Inflammatory macrophage (primary cell): ENCODE results near the gene DENND1B.
"Not testable (repeated sequence)": the region's sequence is repeated elsewhere in the genome, so short reads cannot be mapped to it uniquely, and the experiment has no call there.

ENCODE experiments used
- DNase-seq, 2 donors: peaks; one replicate each; pipeline ENCODE4 v3.0.0-alpha.2; 2020 to 2022

Gene DENND1B

GRCh38 chr1:197740992-197741391, 34.3 kb downstream of the DENND1B start:
- no peak for DNase-seq

- no peak for DNase-seq
These were observed 36.4 kb downstream of the DENND1B start for GRCh38 chr1:197738927-197739326.

DNA sequence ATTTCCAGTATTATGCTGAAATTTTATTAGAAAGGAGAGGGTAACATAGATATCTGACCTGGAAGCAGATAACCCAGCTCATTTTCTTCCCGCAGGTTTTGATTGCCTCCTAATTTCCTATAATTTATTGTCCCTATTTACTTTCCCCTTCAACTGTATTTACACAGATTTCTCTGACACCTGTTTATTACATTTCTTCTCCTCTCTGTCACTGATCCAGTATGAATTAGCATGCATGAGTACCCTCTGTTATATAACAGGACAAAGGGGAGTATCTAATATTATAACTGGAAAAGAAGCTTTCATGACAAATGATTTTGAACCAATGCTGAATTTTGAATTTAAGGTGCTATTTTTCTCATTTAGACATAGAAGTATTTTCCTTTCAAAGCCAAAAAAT, 37.4 kb downstream of the DENND1B start:
- DNase-seq: no peak

DNA sequence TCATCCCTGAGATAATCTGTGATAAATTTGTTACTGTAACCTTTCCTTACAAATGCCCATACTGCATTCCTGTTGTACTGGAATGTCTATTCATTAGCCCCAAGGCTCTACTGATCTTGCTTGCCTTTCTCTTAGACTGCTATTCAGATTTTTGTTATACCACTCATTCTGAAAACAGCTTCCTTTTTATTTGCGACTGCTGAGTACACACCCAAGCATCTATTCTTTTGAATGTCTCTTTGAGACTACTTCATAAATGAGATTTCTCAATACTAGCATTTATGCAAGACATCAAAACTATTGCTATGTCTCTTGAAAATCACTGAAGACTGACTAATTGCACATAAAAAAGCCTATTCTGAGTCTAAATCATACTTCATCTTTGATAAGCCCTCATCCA, 38.6 kb downstream of the DENND1B start:
- DNase-seq: peak; percentile 41 to 94

DNA sequence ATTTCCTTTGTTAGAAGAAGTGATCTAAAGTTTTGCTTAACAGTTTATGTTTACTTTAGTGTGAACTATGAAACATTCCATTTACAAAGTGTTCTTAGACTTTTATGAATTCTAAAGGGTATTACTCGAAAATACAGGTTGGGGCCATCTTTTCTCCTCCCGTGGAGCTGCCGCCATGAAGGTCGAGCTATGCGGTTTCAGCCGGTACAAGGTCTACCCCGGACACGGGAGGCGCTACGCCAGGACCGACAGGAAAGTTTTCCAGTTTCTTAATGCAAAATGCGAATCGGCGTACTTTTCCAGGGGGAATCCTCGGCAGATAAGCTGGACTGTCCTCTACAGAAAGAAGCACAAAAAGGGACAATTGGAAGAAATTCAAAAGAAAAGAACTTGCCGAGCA, 39.8 kb downstream of the DENND1B start:
- DNase-seq: no peak

DNA sequence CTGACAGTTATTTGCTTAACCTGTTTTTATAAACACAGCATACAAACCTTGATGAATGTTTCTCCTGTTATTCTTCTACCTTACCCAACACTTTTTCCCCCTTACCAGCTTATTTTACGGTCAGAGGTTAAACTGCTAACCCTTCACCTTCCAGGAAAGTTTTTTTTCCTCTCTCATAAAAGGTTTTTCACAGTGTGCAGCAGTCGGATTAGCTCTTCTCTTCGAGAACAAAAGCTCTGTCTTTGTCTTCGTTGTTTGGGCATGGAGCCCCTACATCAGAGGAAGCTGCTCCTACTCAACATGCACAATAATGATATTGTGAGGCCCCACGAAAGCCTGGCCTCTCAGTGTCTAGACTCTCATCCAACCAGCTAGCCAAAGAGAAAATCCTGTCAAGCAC, 42.0 kb downstream of the DENND1B start:
- no peak for DNase-seq

- no peak for DNase-seq
These were observed 43.1 kb downstream of the DENND1B start for GRCh38 chr1:197732187-197732586.

GRCh38 chr1:197731449-197731848, 43.8 kb downstream of the DENND1B start:
- DNase-seq: no peak

GRCh38 chr1:197725976-197726375, 49.3 kb downstream of the DENND1B start:
- no peak for DNase-seq

GRCh38 chr1:197725044-197725443, 50.2 kb downstream of the DENND1B start:
- DNase-seq: no peak

DNA sequence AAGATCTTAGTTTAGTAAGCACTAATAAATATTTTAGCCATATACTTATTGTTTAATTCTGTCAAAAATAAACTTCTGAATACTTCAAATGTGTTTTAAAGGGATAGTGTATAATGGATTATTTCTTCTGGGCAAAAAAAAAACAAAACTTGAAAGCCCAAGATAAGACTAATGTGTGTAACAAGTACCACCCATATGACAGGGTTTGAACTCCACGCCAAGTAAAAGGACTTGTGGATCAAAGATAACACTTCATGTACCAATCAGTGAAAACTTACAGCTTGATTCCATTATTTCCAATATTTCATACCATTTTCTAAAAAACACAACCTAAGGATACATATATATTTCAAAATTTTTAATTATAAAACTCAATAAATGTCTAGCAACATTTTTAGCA, 59.5 kb downstream of the DENND1B start:
- no peak for DNase-seq

- DNase-seq: peak; percentile 25 to 49
These were observed 68.7 kb downstream of the DENND1B start for GRCh38 chr1:197706601-197707000.

GRCh38 chr1:197705941-197706340, 69.3 kb downstream of the DENND1B start:
- no peak for DNase-seq

DNA sequence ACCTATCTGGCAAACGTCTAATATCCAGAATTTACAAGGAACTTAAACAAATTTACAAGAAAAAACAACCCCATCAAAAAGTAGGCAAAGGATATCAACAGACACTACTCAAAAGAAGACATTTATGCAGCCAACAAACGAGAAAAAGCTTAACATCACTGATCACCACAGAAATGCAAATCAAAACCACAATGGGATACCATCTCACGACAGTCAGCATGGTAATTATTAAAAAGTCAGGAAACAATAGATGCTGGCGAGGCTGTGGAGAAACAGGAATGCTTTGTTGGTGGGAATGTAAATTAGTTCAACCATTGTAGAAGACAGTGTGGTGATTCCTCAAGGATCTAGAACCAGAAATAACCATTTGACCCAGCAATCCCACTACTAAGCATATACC, 74.6 kb downstream of the DENND1B start:
- not testable (repeated sequence) for DNase-seq

DNA sequence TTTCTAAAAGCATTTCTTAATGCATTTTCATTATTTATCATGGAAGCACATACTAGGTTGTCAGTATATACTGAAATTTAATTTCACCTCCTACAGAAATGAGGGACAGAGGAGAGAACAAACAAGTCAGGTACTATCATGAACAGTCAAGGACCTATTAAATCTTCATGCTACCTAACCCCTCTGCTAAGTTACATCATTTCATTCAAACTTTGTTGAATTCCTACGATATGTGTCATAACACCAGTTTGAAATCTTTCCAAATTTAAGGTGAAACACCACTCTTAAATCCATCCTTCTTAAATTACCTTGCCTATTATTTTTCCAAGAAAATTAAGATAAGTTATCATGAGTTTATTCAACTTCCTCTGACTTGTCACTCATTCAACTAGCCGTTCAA, 78.9 kb downstream of the DENND1B start:
- no peak for DNase-seq

- no peak for DNase-seq
These were observed 79.3 kb downstream of the DENND1B start for GRCh38 chr1:197695961-197696360.

DNA sequence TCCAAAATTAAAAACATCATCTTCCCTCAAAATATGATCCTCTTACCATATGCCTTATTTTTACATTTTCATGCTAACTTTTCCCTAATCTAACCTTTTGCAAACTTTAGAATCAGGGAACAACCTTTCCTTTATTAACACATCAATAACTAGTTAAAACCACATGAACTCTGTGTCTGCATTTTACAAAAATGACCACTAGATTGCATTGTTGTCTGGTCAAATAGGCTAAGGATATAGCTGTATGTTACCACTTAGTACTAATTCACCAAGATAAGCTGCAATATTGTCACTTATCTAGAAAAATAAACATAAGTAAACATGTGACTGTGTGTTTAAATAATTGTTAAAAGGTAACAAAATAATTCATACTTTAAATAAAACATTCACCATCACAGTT, 82.3 kb downstream of the DENND1B start:
- DNase-seq: peak in 1 of 2 donors; percentile 38

GRCh38 chr1:197691816-197692215, 83.5 kb downstream of the DENND1B start:
- no peak for DNase-seq

DNA sequence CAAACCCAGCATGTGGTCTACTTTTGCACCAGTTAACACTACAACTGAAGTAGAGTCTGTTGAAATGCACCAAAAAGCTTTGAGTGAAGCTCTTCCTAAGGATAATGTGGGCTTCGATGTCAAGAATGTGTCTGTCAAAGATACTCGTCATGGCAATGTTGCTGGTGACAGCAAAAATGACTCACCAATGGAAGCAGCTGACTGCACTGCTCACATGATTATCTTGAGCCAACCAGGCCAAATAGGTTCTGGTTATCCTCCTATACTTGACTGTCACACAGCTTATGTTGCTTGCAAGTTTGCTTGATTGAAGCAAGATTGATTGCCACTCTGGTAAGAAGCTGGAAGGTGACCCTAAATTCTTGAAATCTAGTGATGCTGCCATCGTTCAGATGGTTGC, 85.2 kb downstream of the DENND1B start:
- DNase-seq: no peak

DNA sequence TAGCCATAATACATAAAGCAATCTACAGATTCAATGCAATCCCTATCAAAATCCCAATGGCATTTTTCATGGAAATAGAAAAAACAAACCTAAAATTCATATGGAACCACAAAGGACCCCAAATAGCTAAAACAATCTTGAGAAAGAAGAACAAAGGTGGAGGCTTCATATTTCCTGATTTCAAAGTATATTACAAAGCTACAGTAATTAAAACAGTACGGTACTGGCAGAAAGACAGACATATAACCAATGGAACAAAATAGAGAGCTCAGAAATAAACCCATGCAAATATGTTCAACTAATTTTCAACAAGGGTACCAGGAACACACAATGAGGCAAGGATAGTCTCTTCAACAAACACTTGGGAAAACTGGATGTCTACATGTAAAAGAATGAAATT, 87.0 kb downstream of the DENND1B start:
- no peak for DNase-seq

DNA sequence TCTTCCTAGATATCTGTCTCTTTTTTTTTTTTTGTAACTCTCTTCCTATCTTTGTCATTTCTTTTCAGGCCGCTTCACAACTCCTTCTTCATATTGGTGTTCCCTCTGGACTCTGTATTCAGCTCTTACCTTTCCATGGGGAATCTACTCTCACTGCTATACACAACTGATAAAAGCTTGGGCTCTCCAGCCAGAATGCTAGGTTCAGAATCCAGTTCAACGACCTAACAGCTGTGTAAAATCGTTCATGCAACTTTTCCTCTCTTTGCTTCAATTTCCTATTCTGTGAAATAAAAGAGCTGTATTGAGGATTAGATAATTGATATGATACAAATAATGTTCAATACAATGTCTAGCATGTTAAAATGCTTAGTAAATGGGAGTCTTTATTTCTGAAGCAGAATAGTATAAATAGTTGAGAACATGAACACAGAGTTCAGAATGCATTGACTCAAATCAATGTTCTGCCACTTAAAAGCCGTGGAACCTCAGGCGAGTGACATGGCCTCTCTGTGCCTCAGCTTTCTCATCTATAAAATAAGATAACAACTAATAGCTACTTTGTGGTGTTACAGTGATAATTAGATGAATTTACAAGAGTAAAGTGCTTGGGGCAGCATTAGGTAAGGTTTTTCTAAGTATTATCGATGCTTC, 88.5 kb downstream of the DENND1B start:
- DNase-seq: no peak

GRCh38 chr1:197686231-197686630, 89.0 kb downstream of the DENND1B start:
- DNase-seq: no peak

DNA sequence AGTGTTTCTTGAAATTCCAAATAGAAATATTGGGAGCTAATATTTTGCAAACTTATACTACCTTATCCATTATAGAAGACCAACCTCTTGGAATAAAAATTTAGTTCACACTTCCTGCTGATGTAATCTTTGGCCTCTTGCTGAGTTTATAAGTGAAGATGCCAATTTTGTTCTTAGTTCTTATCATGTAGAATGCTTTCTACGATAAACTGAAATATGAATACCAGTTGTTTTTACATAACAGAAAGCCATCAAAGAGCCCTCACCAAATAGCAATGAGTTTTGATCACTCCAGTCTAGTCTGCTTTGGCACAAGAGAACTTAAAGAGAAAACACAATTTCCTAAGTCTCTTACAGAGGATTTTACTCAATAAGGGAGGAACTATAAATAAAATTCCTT, 89.5 kb downstream of the DENND1B start:
- DNase-seq: no peak

GRCh38 chr1:197683895-197684553, 91.3 kb downstream of the DENND1B start:
- DNase-seq: no peak

DNA sequence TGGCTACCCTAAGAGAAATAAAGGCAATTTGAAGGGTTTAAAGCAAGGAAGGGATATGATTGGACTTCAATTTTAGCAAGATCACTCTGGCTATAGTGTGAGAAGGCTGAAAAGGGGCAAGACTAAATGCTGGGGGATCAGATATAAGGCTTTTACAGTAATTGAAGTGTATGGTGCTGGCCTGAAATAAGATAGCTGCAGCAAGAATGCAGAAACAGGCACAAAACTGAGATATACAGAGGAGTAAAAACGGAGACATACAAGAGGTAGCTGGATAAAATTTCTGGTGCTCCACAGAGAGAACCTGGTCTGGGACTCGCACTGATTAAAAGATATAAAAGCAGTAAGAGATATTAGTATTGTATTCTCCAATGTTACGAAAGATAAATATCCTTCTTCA, 92.0 kb downstream of the DENND1B start:
- DNase-seq: no peak
